Measurements from ENCODE around the gene DAPP1. TPM values are rescaled to one million over a fixed set of nuclear protein-coding genes. Genes with fewer than 3 reads are reported as not detected.

Gene DAPP1
- total RNA-seq, 1 experiment from 2014 or later, result not detected

DNA sequence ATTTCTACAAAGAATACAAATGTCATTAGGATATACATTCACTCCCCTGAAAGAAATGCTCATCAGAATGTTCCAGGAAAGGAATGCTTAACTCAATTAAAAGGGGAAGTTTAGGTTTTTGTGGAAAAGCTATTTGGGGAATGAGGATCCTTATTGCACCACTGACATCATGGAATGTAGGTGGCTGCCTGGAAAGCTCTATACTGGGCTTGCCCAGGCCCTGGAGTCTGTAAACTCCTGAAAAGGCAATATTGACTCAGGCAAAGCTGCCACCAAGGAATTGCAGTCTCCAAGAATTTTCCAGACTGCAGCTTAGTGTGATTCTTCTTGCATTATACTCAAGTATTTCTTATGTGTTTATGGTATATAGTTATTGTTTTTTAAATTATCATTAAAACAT lies 15.7 kb downstream of the DAPP1 start:
- Histone ChIP-seq H3K27ac (ENCODE audit: low read depth, low read length, poor library complexity, severe bottlenecking) (no peak overlapping the region), H3K4me1 (ENCODE audit: insufficient read depth, low read length, poor library complexity, severe bottlenecking) (no peaks in the 10 kb centered on the region), H3K4me3 (ENCODE audit: low read depth, low read length, poor library complexity, severe bottlenecking) (no peak overlapping the region), H3K27me3 (replicated peaks; ENCODE audit: insufficient read depth, low read depth, low read length, poor library complexity) (no peaks in the 10 kb centered on the region), H3K9me3 (ENCODE audit: low read depth, low read length, poor library complexity, severe bottlenecking) (no peaks in the 10 kb centered on the region), H3K36me3 (ENCODE audit: insufficient read depth, low read length, poor library complexity, severe bottlenecking) (no peaks in the 10 kb centered on the region)
- no peak for TF ChIP-seq EZH2 (IDR thresholded peaks at IDR 0.05; ENCODE audit: borderline replicate concordance, low read depth, low read length, poor library complexity, severe bottlenecking)
- no peak for TF ChIP-seq CTCF (conservative IDR thresholded peaks at IDR 0.05; ENCODE audit: low read depth, low read length)
- BruUV-seq (replicated peaks), result no TSS peak
- POLR2A ChIA-PET (ENCODE audit: low non-redundant PET), result no interaction called here
- intact Hi-C loops (cut with micrococcal nuclease; ENCODE audit: unreplicated experiment), result no loop called here
- DNase-seq (ENCODE audit: low spot score), result no peak
- CTCF ChIA-PET, result no interaction called here

DNA sequence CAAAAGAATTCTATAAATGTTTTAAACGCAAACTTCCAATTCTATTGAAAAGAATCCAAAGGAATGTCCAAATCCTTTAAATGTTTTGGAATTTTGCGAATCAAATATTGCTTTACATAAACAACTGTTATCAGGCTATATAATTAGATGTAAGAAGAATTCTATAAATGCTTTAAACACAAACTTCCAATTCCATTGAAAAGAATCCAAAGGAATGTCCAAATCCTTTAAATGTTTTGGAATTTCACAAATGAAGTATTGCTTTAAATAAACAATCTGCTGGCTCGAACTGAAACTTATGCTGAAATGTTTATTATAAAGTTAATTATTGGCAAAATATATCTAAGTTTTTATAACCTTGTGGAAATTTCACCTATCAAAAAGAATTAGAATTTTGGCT lies 16.1 kb downstream of the DAPP1 start:
- CTCF ChIA-PET, result no interaction called here
- Histone ChIP-seq H3K27ac (ENCODE audit: low read depth, low read length, poor library complexity, severe bottlenecking) (no peak overlapping the region), H3K27me3 (replicated peaks; ENCODE audit: insufficient read depth, low read depth, low read length, poor library complexity) (no peaks in the 10 kb centered on the region), H3K36me3 (ENCODE audit: insufficient read depth, low read length, poor library complexity, severe bottlenecking) (no peaks in the 10 kb centered on the region), H3K9me3 (ENCODE audit: low read depth, low read length, poor library complexity, severe bottlenecking) (no peaks in the 10 kb centered on the region), H3K4me1 (ENCODE audit: insufficient read depth, low read length, poor library complexity, severe bottlenecking) (no peaks in the 10 kb centered on the region), H3K4me3 (ENCODE audit: low read depth, low read length, poor library complexity, severe bottlenecking) (no peak overlapping the region)
- DNase-seq (ENCODE audit: low spot score), result no peak
- POLR2A ChIA-PET (ENCODE audit: low non-redundant PET), result no interaction called here
- BruUV-seq (replicated peaks), result no TSS peak
- intact Hi-C loops (cut with micrococcal nuclease; ENCODE audit: unreplicated experiment), result no loop called here
- no peak for TF ChIP-seq EZH2 (IDR thresholded peaks at IDR 0.05; ENCODE audit: borderline replicate concordance, low read depth, low read length, poor library complexity, severe bottlenecking)
- TF ChIP-seq CTCF (conservative IDR thresholded peaks at IDR 0.05; ENCODE audit: low read depth, low read length), result no peak

- H3K27me3 ChIP-seq (replicated peaks; ENCODE audit: insufficient read depth, low read depth, low read length, poor library complexity), result no peaks in the 10 kb centered on the region
- intact Hi-C loops (cut with micrococcal nuclease; ENCODE audit: unreplicated experiment), result no loop called here
- H3K9me3 ChIP-seq (ENCODE audit: low read depth, low read length, poor library complexity, severe bottlenecking), result no peaks in the 10 kb centered on the region
- CTCF ChIA-PET, result no interaction called here
- TF ChIP-seq EZH2 (IDR thresholded peaks at IDR 0.05; ENCODE audit: borderline replicate concordance, low read depth, low read length, poor library complexity, severe bottlenecking) (no peak), CTCF (conservative IDR thresholded peaks at IDR 0.05; ENCODE audit: low read depth, low read length) (no peak)
- H3K4me1 ChIP-seq (ENCODE audit: insufficient read depth, low read length, poor library complexity, severe bottlenecking), result no peaks in the 10 kb centered on the region
- no TSS peak for BruUV-seq (replicated peaks)
- no peak overlapping the region for H3K4me3 ChIP-seq (ENCODE audit: low read depth, low read length, poor library complexity, severe bottlenecking)
- H3K36me3 ChIP-seq (ENCODE audit: insufficient read depth, low read length, poor library complexity, severe bottlenecking), result no peaks in the 10 kb centered on the region
- POLR2A ChIA-PET (ENCODE audit: low non-redundant PET), result no interaction called here
- no peak for DNase-seq (ENCODE audit: low spot score)
- H3K27ac ChIP-seq (ENCODE audit: low read depth, low read length, poor library complexity, severe bottlenecking), result no peak overlapping the region
These were observed 17.1 kb downstream of the DAPP1 start for GRCh38 chr4:99833756-99834155.
